Measurements from ENCODE around the gene HGF.
"Not testable (repeated sequence)": the region's sequence is repeated elsewhere in the genome, so short reads cannot be mapped to it uniquely, and the experiment has no call there.

The HGF gene

DNA sequence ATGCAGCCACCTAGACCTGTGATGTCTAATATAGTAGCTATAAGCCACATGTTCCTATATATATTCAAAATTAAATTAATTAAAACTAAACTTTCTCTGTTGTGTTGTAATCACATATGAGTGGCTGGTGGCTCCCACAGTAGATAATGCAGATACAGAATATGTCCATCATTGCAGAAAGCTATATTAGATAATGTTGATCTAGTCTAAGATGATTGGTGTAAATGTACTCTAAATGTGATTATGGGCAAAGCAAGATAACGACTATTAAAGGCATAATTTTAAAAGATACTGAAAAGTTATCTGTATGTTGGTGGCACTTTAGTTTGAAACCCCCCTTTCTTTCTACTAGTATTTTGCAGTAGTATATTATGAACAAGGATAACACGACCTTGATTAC lies 5.7 kb upstream of the HGF start:
- no peak for DNase-seq

DNA sequence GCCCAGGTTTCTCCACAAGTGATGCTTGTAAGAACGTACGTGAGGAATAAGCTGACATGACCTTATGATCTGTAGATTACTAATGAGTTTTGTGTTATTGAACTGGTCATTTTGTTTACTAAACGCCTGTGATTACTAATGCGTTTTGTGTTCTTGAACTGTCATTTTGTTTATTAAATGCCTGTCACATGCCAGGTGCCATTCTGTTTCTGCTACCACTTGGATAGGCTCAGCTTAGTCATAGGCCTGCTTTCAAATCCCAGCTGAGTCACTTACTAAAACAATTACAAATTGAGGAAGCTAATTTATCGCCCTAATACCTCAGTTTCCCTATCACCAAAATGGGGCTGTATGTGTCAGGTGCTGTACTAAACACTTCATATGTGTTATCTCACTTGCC lies 4.7 kb upstream of the HGF start:
- no peak for DNase-seq

- DNase-seq: no peak
Measured at GRCh38 chr7:81770728-81771223, 929 bp upstream of the HGF start.

DNA sequence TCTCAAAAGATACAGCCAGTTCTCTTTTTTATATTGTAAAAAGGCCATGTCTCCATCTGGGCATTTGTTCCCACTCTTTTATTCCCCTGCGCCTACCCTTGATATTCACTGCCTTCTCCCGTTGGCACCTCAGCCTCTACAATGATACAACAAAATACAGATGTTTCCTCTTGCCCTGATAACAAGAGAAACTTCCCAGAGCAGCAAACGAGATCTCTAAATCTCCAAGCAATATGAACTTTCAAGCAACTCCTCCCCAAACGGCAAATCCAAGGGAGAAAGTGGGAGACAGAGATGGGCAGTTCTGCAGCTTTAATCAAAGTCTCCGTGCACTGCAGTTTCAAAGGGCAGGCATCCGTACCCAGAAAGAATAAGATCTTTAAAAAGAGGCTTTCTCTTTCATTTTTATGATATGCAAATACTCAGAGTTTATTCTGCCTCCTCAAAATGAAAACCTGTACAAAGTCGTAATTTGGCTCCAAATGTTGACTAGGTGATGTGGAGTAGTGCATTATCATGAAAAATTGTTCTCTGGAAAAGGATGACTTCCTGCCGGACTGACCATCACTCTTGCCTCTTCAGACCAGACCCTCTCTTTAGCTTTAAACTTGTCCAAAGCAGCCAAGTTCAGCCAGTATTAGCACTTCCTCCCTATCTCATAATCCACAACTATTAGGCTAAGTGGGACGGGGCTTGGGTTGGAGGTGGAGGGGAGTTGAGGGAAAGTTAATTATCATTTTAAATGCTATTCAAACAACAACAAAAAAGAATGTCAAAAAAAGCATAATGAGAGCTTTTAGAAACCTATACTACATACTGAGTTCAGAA lies 682 bp downstream of the HGF start:
- no peak for DNase-seq

GRCh38 chr7:81767926-81768325 lies 1.9 kb downstream of the HGF start:
- DNase-seq: no peak

- no peak for DNase-seq
Measured at GRCh38 chr7:81761821-81762220, 8.0 kb downstream of the HGF start.

GRCh38 chr7:81761031-81761430 lies 8.8 kb downstream of the HGF start:
- no peak for DNase-seq

GRCh38 chr7:81754918-81755696 lies 14.7 kb downstream of the HGF start:
- DNase-seq: no peak

DNA sequence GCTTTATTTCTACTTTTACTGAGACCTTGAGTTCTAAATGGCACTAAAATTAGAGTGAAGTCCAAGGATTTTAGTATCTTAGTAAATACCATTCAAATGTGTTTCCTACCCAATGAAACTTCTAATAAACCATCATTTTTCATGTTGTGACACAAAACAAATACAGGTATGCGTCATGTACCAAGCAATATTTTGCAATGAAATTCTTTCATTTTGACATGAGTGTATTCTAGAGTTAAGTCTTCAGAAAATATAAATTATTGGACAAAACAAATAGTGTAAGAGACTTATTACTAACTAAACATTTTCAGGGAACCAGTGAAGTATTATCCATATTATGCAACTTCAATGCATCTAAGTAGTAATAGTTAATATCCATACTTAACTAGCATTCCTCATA lies 16.5 kb downstream of the HGF start:
- no peak for DNase-seq

GRCh38 chr7:81752318-81752714 lies 17.5 kb downstream of the HGF start:
- no peak for DNase-seq

GRCh38 chr7:81751619-81752317 lies 18.1 kb downstream of the HGF start:
- DNase-seq: no peak

GRCh38 chr7:81745637-81746036 lies 24.2 kb downstream of the HGF start:
- no peak for DNase-seq

GRCh38 chr7:81744389-81744788 lies 25.5 kb downstream of the HGF start:
- no peak for DNase-seq

- DNase-seq: no peak
Measured at GRCh38 chr7:81743665-81744064, 26.2 kb downstream of the HGF start.

- DNase-seq: no peak
Measured at GRCh38 chr7:81743201-81743600, 26.6 kb downstream of the HGF start.

GRCh38 chr7:81740403-81740802 lies 29.4 kb downstream of the HGF start:
- no peak for DNase-seq

DNA sequence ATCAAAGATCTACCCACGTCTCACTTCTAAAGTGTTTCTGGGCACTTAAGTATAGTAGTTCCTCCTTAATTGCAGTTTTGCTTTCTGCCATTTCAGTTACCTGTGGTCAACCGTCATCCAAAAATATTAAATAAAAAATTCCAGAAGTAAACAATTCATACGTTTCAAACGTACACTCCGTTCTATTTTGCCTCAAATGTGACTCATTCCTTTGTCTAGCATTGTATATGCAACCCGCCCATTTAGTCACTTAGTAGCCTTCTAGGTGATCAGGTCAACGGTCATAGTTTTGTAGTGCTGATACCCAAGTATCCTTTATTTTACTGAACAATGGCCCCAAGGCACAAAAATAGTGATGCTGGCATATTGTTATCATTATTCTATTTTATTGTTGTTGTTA lies 33.8 kb downstream of the HGF start:
- no peak for DNase-seq

GRCh38 chr7:81725812-81726127 lies 44.1 kb downstream of the HGF start:
- DNase-seq: no peak

DNA sequence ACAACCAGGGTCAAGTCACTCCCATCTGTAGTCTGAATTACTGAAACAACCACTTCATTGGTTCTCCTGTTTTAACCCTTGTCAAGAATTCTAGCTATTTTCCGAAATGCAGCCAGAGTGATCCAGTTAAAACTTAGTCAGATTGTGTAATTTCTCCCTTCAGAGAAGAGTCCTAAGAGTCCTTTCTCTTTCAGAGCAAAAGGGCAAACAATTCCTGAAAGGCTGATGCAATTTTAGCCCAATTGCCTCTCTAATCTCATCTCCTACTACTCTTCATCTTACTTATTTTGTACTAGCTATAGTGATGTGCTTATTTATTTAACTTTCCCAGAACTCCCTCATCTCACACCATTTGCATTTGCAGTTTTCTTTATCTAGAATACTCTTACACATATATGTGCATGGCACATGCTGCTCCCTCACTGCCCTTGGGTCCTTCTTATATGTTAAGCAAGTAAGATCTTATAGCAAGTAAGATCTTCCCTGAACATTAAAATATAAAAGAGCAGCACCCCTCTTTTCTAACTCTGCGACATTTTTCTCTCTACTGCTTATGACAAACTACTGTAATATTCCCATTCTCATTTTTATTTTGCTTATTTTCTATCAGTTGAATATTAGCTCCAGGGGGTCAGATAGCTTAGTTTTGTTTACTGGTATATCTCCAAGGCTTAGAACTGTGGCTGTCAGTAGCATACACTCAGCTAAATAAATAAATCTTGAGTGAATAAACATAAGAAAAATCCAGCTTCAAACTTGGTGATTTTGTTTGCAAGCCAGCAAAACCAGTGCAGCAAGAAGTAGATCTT lies 44.6 kb downstream of the HGF start:
- no peak for DNase-seq

- not testable (repeated sequence) for DNase-seq
Measured at GRCh38 chr7:81722250-81722649, 47.6 kb downstream of the HGF start.

- no peak for DNase-seq
Measured at GRCh38 chr7:81721437-81721836, 48.4 kb downstream of the HGF start.

- no peak for DNase-seq
Measured at GRCh38 chr7:81719865-81720264, 50.0 kb downstream of the HGF start.
